Keratinocyte (primary cell): ENCODE results near the gene GPC3. TPM values are rescaled to one million over a fixed set of nuclear protein-coding genes. Genes with fewer than 3 reads are reported as not detected.
A peak's percentile ranks its signal among the peaks of the same experiment; 100 is the strongest.

Experiments
- DNase-seq: peaks from one replicate; pipeline ENCODE4 v3.0.0-alpha.2; 2011; ENCODE audit warnings: low read depth, missing footprints, low spot score
- FAIRE-seq: peaks from 2 replicates; lab custom pipeline; 2011; peaks lifted over from hg19 to GRCh38; lab: Jason Lieb, UNC
- H2AFZ ChIP-seq: 2 replicates; pipeline ENCODE4 v1.6.0; 2012; ENCODE audit warnings: low read length, control low read depth, inconsistent platforms; ENCODE audit not compliant: control insufficient read depth
- H3K27ac ChIP-seq: 2 replicates; pipeline ENCODE4 v1.5.1; 2011; ENCODE audit warnings: low read length; ENCODE audit not compliant: control insufficient read depth, insufficient read depth
- H3K27me3 ChIP-seq: 3 replicates; pipeline ENCODE4 v1.6.0; 2011; ENCODE audit warnings: low read length; ENCODE audit not compliant: control insufficient read depth, insufficient read depth; ENCODE audit errors: extremely low read depth
- H3K36me3 ChIP-seq, 2 experiments: 2 replicates in 1 of 2; 3 replicates in 1 of 2; pipeline ENCODE4 v1.5.1; 2011; ENCODE audit warnings: low read length in 2 of 2, mild to moderate bottlenecking in 1 of 2; ENCODE audit not compliant: control insufficient read depth in 2 of 2, insufficient read depth in 2 of 2; ENCODE audit errors: extremely low read depth in 1 of 2
- H3K4me1 ChIP-seq: 3 replicates; pipeline ENCODE4 v1.5.1; 2011; ENCODE audit warnings: low read length; ENCODE audit not compliant: control insufficient read depth, insufficient read depth; ENCODE audit errors: extremely low read depth
- H3K4me2 ChIP-seq: 3 replicates; pipeline ENCODE4 v1.6.0; 2011; ENCODE audit warnings: low read depth, low read length; ENCODE audit not compliant: control insufficient read depth, insufficient read depth; ENCODE audit errors: extremely low read depth
- H3K4me3 ChIP-seq, 3 experiments: fragments of 200-600 bp in 1 of 3; sonication (generic) in 1 of 3; 2 replicates in 2 of 3; 3 replicates in 1 of 3; pipeline ENCODE4 v1.5.1; 2011 to 2016; ENCODE audit warnings: low read length in 3 of 3, mild to moderate bottlenecking in 3 of 3, control low read depth in 2 of 3, inconsistent platforms in 1 of 3, low read depth in 1 of 3, mixed read lengths in 1 of 3, mixed run types in 1 of 3, moderate library complexity in 1 of 3; ENCODE audit not compliant: control insufficient read depth in 2 of 3, insufficient read depth in 2 of 3; ENCODE audit errors: extremely low read depth in 1 of 3
- H3K79me2 ChIP-seq: 2 replicates; pipeline ENCODE4 v1.6.0; 2012; ENCODE audit warnings: low read length; ENCODE audit not compliant: control insufficient read depth, insufficient read depth
- H3K9ac ChIP-seq: 3 replicates; pipeline ENCODE4 v1.6.0; 2011; ENCODE audit warnings: low read length; ENCODE audit not compliant: control insufficient read depth, insufficient read depth; ENCODE audit errors: extremely low read depth
- H3K9me1 ChIP-seq: 3 replicates; pipeline ENCODE4 v1.6.0; 2011; ENCODE audit warnings: low read length; ENCODE audit not compliant: control insufficient read depth, insufficient read depth; ENCODE audit errors: extremely low read depth
- H3K9me3 ChIP-seq: 2 replicates; pipeline ENCODE4 v1.5.1; 2012; ENCODE audit warnings: low read depth, low read length; ENCODE audit not compliant: control insufficient read depth
- H4K20me1 ChIP-seq: 3 replicates; pipeline ENCODE4 v1.6.0; 2011; ENCODE audit warnings: low read length; ENCODE audit not compliant: control insufficient read depth, insufficient read depth; ENCODE audit errors: extremely low read depth
- CTCF ChIP-seq, 3 experiments: IDR thresholded peaks in 1 of 3; conservative IDR thresholded peaks in 1 of 3; optimal IDR thresholded peaks in 1 of 3; 2 replicates in 2 of 3; 3 replicates in 1 of 3; pipeline versions ENCODE3 to v1.5.1; 2011; ENCODE audit warnings: low read length in 3 of 3, mild to moderate bottlenecking in 3 of 3, moderate library complexity in 2 of 3, control low read depth in 1 of 3, inconsistent platforms in 1 of 3; ENCODE audit not compliant: insufficient read depth in 2 of 3; ENCODE audit errors: extremely low read depth in 1 of 3
- EZH2 ChIP-seq: IDR thresholded peaks from one replicate; pipeline ENCODE4 v1.6.1; 2012; ENCODE audit warnings: inconsistent platforms, mild to moderate bottlenecking, low read length, moderate library complexity
- dilution Hi-C: fragments of 300-500 bp; cut with MboI; formaldehyde crosslinking; loops from one replicate; pipeline ENCODE4 v1.7.0; 2020; ENCODE audit warnings: low sequenced_read_pairs; ENCODE audit not compliant: extremely low pct_ligation_motif_present
- polyA plus RNA-seq, 5 experiments: library from polyadenylated mRNA; depleted of rRNA in 3 of 5; stranded (reverse) in 3 of 5; stranded (forward) in 1 of 5; unstranded in 1 of 5; fragments of >200 nt; gene quantifications; 1 replicate in 1 of 5; 2 replicates in 3 of 5; 3 replicates in 1 of 5; pipeline versions ENCODE4 v1.2.1 to v1.2.3, GENCODE V29; 2011 to 2012; ENCODE audit warnings: missing spikeins in 2 of 5, low read depth in 1 of 5, low replicate concordance in 1 of 5

GPC3 gene
- polyA plus RNA-seq, 1 donor (not counting 4 experiments of a cell fraction or from before 2014, with no cell fraction given) = 0.03 TPM

- Histone ChIP-seq H3K4me3 (no peak overlapping the region), H3K79me2 (no peaks in the 10 kb centered on the region), H3K27ac (no peak overlapping the region), H3K9me3 (no peaks in the 10 kb centered on the region), H3K9ac (no peak overlapping the region), H3K4me1 (no peaks in the 10 kb centered on the region), H3K27me3 (no peaks in the 10 kb centered on the region), H2AFZ (no peak overlapping the region), H3K9me1 (no peaks in the 10 kb centered on the region), H3K36me3 (no peaks in the 10 kb centered on the region), H3K4me2 (no peak overlapping the region), H4K20me1 (no peaks in the 10 kb centered on the region)
- no peak for FAIRE-seq
- DNase-seq = no peak
- dilution Hi-C loops = no loop called here
- no peak for TF ChIP-seq CTCF (optimal IDR thresholded peaks at IDR 0.05 in 1 of 3, IDR thresholded peaks at IDR 0.05 in 1 of 3, conservative IDR thresholded peaks at IDR 0.05 in 1 of 3; ENCODE audit: extremely low read depth in 1 of 3, insufficient read depth in 2 of 3, low read length in 3 of 3)
- no peak for TF ChIP-seq EZH2
Measured at GRCh38 chrX:133661962-133662839, 323.2 kb downstream of the GPC3 start.

DNA sequence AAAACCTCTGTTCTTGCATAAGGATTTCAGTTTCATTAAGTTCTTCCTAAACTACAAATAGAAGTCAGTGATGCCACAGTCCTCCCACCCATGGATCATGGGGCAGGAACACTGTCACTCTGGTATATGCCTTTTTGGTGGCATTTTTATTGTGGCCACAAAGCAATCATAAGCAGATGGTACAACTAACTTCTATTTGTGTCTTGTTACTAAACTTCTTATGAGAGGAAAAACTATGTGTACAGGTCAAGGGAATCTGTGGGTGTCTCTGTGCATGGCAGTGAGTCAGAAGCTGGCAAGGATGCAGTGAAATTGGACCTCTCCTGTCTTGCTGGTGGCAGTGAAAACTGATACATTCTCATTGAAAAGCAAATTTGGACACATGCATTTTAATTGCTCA lies 325.1 kb downstream of the GPC3 start:
- no peaks in the 10 kb centered on the region for H3K4me1 ChIP-seq
- no peaks in the 10 kb centered on the region for H3K27me3 ChIP-seq
- H2AFZ ChIP-seq = no peak overlapping the region
- H3K9me3 ChIP-seq = no peaks in the 10 kb centered on the region
- H3K79me2 ChIP-seq = no peaks in the 10 kb centered on the region
- no peak overlapping the region for H3K4me2 ChIP-seq
- TF ChIP-seq CTCF (optimal IDR thresholded peaks at IDR 0.05 in 1 of 3, IDR thresholded peaks at IDR 0.05 in 1 of 3, conservative IDR thresholded peaks at IDR 0.05 in 1 of 3; ENCODE audit: extremely low read depth in 1 of 3, insufficient read depth in 2 of 3, low read length in 3 of 3) (no peak), EZH2 (no peak)
- no peaks in the 10 kb centered on the region for H4K20me1 ChIP-seq
- no peak for DNase-seq
- no peak overlapping the region for H3K27ac ChIP-seq
- dilution Hi-C loops = no loop called here
- H3K36me3 ChIP-seq = no peaks in the 10 kb centered on the region
- peak; percentile 5 for FAIRE-seq
- no peak overlapping the region for H3K4me3 ChIP-seq
- no peak overlapping the region for H3K9ac ChIP-seq
- no peaks in the 10 kb centered on the region for H3K9me1 ChIP-seq
